GM21619 (cell line): ENCODE data around the gene TSGA10IP.

Source experiments
- ATAC-seq: cut with Tn5 transposase; IDR thresholded peaks from one replicate; pipeline ENCODE4 v1.9.1; 2021; ENCODE audit not compliant: unreplicated experiment

The TSGA10IP gene

GRCh38 chr11:65917434-65918210, 27.7 kb upstream of the TSGA10IP start:
- ATAC-seq: no peak

GRCh38 chr11:65918211-65919140, 26.8 kb upstream of the TSGA10IP start, which contains the start of gene C11orf68:
Gene C11orf68, minus strand, starts transcription at chr11:65919062. Its CDS starts 31 bp downstream, at chr11:65919031.
- peak; percentile 41 for ATAC-seq

DNA sequence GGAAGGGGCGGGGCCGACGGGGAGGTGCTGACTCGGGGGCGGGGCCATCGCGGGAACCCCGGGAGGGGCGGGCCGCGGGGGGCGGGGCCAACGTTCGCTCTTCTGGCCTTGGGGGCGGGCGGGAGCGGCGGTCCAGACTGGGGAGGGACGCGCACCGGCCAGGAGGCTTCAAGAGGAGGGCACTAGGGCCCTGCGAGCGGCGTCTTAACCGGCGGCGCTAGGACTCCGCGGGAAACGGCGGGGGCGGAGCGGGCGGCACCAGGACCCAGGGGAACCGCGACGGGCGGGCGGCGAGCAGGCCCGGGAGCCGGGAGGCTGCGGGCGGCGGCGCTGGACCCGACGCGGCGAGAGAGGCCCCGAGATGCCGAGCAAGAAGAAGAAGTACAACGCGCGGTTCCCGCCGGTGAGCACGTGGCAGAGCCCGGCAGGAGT, 26.1 kb upstream of the TSGA10IP start, which contains the start of gene DRAP1:
Gene DRAP1 (plus strand): TSS at position 286 of the 432 bp plus-strand sequence. CDS start 76 bp downstream, at position 362.
- peak; percentile 78 for ATAC-seq

- ATAC-seq: peak; percentile 34
Measured at GRCh38 chr11:65919573-65920371, 25.5 kb upstream of the TSGA10IP start.

GRCh38 chr11:65920372-65920802, 24.9 kb upstream of the TSGA10IP start:
- ATAC-seq: no peak

DNA sequence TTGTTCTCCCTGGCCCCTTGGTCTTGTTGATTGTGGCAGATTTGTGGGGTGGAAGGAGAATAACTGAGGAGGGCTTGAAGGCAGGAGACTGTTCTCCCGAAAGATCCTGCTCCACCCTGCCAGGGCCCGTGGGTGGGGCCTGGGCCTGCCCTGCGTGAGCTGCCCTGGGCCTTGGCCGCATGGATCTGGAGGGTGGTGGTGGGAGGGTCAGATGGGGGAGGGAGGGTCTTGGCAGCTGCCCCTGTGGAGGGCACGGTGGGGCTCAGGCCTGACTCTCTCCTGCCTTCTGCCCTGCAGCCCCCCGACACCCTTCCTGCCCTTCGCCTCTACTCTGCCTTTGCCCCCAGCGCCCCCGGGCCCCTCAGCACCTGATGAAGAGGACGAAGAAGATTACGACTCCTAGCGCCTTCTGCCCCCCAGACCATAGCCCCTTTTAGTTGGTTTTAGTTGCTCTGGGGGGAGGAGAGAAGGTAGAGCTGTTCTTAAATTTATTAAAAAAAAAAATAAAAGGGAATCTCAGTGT, 24.2 kb upstream of the TSGA10IP start:
- no peak for ATAC-seq

DNA sequence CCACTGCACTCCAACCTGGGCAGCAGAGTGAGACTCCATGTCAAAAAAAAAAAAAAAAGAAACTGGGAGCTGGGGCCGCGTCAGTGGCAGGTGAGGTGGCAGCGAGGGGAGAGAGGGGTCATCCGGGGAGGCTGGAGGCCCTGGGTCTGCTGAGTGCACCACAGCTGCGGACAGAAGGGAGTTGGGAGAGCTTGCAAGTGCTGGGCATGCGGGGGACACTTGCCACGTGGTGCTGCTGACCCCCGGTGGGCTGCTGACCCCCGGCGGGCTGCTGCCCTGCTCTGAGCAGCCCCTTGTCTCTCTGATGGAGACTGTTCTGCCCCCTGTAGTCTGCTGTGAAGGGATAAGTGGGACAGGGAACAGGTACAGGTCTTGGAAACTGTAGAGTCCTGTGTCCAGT, 23.4 kb upstream of the TSGA10IP start:
- ATAC-seq: no peak

GRCh38 chr11:65922565-65922964, 22.7 kb upstream of the TSGA10IP start:
- no peak for ATAC-seq

- ATAC-seq: no peak
Measured at GRCh38 chr11:65925397-65925796, 19.9 kb upstream of the TSGA10IP start.

DNA sequence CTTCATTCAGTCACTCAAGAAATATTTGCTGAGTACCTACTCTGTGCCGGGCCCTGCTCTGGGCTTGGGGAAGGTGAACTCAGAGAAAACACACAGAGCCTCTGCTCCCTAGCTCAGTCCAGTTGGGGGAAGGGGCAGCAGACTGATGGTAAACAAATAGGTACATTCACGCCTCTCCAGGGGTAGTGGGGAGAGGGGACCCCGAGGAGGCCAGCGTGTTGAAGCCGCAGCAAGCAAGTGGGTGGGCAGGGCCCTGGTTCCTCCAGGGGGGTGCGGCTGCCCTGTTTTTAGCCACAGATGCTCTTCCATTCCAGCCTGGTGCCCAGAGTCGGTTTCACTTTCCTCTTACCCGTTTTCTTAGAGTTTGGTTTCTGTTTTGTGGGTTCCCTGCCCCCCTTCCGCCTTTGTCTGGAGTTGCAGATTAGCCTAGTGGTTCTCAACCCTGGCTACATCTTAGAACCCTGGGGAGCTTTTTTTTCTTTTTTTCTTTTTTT, 17.3 kb upstream of the TSGA10IP start:
- ATAC-seq: peak; percentile 58

DNA sequence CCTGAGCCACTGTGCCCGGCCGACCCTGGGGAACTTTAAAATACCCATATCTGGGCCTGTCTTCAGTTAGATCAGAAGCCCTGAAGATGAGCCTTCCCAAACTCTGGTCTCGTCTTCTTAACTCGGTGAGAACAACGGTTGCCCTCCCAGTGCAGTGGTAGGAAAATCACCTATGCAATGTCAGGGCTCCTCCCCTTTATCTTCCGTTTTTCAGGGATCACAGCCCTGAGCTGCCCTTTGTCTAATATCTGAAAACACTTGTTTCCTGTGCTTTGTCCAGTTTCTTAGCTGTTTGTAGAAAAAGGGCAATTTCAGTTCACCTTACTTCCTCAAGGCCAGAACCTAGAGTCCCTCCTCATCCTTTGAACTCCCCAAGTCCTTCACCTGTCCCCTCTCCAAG, 16.6 kb upstream of the TSGA10IP start:
- ATAC-seq: no peak

- no peak for ATAC-seq
Measured at GRCh38 chr11:65931773-65932557, 13.3 kb upstream of the TSGA10IP start.

GRCh38 chr11:65932558-65932919, 12.7 kb upstream of the TSGA10IP start:
- ATAC-seq: no peak

- no peak for ATAC-seq
Measured at GRCh38 chr11:65934014-65934413, 11.3 kb upstream of the TSGA10IP start.

DNA sequence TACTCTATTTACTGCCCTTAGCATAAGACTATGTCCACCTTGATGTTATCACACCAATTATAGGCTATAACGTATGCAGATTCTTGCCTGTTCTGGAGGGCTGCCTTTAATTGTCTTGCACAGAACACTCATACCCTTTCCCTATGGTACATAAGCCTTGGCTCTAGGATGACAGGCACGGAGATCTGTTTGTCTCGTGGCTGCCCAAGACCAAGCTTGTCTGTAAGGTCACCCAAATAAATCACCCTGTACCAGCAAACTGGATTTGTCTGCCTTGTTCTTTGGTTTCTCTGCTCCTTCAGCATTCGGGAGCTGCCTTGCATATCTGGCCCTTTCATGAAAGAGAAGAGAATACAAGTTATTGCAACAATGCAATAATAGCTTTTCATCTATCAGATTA, 7.5 kb upstream of the TSGA10IP start:
- no peak for ATAC-seq

DNA sequence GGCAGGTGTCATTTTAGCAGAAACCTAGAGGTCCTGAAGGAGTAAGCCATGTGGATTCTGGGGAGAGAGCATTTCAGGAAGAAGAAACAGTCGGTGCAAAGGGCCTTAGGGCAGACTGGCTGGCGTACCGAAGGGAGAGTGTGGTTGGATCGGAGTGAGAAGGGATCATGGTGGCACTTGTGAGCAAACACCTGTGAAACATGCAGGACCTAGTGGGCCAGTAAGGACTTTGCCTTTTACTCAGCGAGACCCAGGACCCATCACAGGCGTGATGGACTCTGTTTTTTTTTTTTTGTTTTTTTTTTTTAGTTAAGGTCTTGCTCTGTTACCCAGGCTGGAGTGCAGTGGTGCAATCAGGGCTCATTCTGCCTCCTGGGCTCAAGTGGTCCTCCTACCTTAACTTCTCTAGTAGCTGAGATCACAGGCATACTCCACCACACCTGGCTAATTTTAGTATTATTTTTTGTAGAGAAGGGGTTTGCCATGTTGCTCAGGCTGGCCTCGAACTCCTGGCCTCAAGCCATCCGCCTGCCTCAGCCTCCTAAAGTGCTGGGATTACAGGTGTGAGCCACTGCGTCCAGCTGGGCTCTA, 3.5 kb upstream of the TSGA10IP start:
- ATAC-seq: no peak

GRCh38 chr11:65942531-65942930, 2.7 kb upstream of the TSGA10IP start:
- no peak for ATAC-seq

DNA sequence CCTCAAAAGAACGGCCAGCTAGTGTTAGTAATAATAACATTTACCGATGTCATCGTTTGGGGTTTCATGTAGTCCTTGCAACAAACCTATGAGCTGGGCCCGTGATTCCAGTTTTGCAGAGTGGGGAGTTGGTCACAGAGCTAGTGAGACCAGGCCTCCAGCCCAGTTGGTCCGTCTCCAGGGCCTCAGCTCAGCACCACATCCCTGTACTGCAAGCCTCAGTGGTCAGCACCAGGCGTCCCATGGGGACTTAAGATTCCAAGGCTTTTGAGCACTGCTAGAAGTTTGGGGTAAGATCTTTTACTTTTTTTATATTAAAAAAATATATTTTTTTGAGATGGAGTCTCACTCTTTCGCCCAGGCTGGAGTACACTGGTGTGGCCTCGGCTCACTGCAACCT, 1.1 kb upstream of the TSGA10IP start:
- no peak for ATAC-seq

- no peak for ATAC-seq
Measured at GRCh38 chr11:65944767-65945166, 513 bp upstream of the TSGA10IP start.
